H1 (cell line): Measurements from ENCODE around the gene CAPN10. TPM values are rescaled to one million over a fixed set of nuclear protein-coding genes. Genes with fewer than 3 reads are reported as not detected.

Source experiments
- CHD7 ChIP-seq: fragments of 300-600 bp; sonication (generic); IDR thresholded peaks from 2 replicates; pipeline ENCODE4 v1.7.1; 2012; ENCODE audit warnings: low read length, moderate library complexity, mild to moderate bottlenecking, inconsistent platforms; ENCODE audit not compliant: insufficient replicate concordance
- EP300 ChIP-seq, 2 experiments: IDR thresholded peaks; 1 replicate in 1 of 2; 2 replicates in 1 of 2; pipeline ENCODE4 v1.6.1; 2011 to 2012; ENCODE audit warnings: low read depth in 2 of 2, low read length in 2 of 2, mild to moderate bottlenecking in 2 of 2, borderline replicate concordance in 1 of 2, inconsistent platforms in 1 of 2, moderate library complexity in 1 of 2
- GABPA ChIP-seq: IDR thresholded peaks from 2 replicates; pipeline ENCODE4 v1.6.1; 2011; ENCODE audit warnings: mild to moderate bottlenecking, low read length, moderate library complexity, borderline replicate concordance; ENCODE audit not compliant: insufficient read depth
- SP2 ChIP-seq: IDR thresholded peaks from 2 replicates; pipeline ENCODE4 v1.6.1; 2012; ENCODE audit warnings: mild to moderate bottlenecking, low read length, inconsistent platforms
- ZNF274 ChIP-seq: IDR thresholded peaks from 2 replicates; pipeline ENCODE4 v1.7.0; 2012; ENCODE audit warnings: low read length, borderline replicate concordance; ENCODE audit errors: extremely low read depth
- polyA plus RNA-seq, 7 experiments: library from polyadenylated mRNA; depleted of rRNA in 3 of 7; stranded (reverse) in 5 of 7; unstranded in 2 of 7; fragments of >200 nt in 5 of 7; fragments of 200-250 nt in 2 of 7; gene quantifications; 1 replicate in 5 of 7; 2 replicates in 1 of 7; 4 replicates in 1 of 7; pipeline versions ENCODE4 v1.2.1 to v1.2.3, GENCODE V29; 2011 to 2013; ENCODE audit warnings: missing spikeins in 2 of 7, mixed read lengths in 2 of 7
- total RNA-seq: library from RNA; stranded (reverse); fragmentation: NEBNext Ultra II Directional; extraction: Animal tissue kit (Norgen Biotek cat#: 25700); gene quantifications from 2 replicates; pipeline ENCODE4 v1.2.1, GENCODE V29; 2021

Gene CAPN10
- total and polyA plus RNA-seq, 2 of the 8 experiments (the other 6 are each of a cell fraction or from before 2014, with no cell fraction given), result 30.7 to 39.8 TPM

GRCh38 chr2:240576036-240576435 is 10.5 kb upstream of the CAPN10 start (continued):
- TF ChIP-seq CHD7 (no peak), ZNF274 (no peak), SP2 (no peak), GABPA (no peak), EP300 (IDR thresholded peaks at IDR 0.05; ENCODE audit: borderline replicate concordance in 1 of 2, low read depth in 2 of 2, low read length in 2 of 2) (no peak)
